Measurements from ENCODE around the gene BAIAP2. TPM values are rescaled to one million over a fixed set of nuclear protein-coding genes. Genes with fewer than 3 reads are reported as not detected.

Gene BAIAP2
- total and polyA plus RNA-seq, 2 of the 13 experiments (the other 11 are each of a cell fraction or from before 2014, with no cell fraction given), result 22.5 to 24.0 TPM

DNA sequence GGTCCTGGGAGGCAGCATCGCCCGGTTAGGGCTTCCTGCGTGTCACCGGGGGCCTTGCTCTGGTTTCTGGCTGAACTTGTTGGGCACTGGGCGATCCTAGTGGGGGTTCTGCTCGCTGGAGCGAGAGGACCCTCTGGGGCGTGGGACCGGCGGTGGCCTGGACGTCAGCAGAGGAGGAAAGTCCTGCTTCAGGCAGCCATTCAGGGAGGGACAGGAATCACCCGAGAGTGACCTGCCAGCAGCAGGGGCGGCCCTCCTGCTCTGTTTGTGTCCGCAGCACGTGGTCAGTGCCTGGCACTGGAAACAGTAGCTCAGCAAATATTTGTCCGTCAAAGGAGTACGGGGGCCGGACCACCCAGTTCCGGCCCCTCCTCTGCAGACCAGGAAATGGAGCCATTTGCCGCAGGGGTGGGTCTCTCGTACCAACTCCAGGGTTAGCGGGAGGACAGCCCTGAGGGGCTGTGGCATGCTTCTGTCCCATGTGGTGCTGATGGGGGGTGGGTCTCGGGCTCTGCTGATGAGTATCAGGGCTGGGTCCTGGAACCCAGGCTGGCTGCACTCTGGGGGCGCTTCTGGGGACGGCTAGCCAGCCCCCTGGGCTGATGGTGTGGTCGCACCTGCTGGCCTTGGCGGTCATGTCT is 48.3 kb downstream of the BAIAP2 start (continued):
- TF ChIP-seq CREM (IDR thresholded peaks at IDR 0.05) (no peak; the same call in 1 of the 2 replicates), CREM (CRISPR knock-in tag; IDR thresholded peaks at IDR 0.05) (no peak), NFKB2 (CRISPR knock-in tag; IDR thresholded peaks at IDR 0.05; ENCODE audit: borderline replicate concordance) (peak; percentile 99), PHF8 (CRISPR knock-in tag; IDR thresholded peaks at IDR 0.05) (peak; percentile 50; the same call in 1 of the 2 replicates), ELF4 (CRISPR knock-in tag; IDR thresholded peaks at IDR 0.05; ENCODE audit: borderline replicate concordance) (peak; percentile 84; the same call in 1 of the 2 replicates), U2AF1 (optimal IDR thresholded peaks at IDR 0.05; ENCODE audit: low read depth, low read length) (no peak), TSC22D2 (CRISPR knock-in tag; IDR thresholded peaks at IDR 0.05; ENCODE audit: borderline replicate concordance) (peak; percentile 89; the same call in 1 of the 2 replicates), SP5 (CRISPR knock-in tag; IDR thresholded peaks at IDR 0.05; ENCODE audit: borderline replicate concordance, low read depth) (peak; percentile 97), ZBTB38 (CRISPR knock-in tag; IDR thresholded peaks at IDR 0.05) (peak; percentile 92; the same call in 1 of the 2 replicates), MED8 (CRISPR knock-in tag; IDR thresholded peaks at IDR 0.05; ENCODE audit: insufficient replicate concordance) (peak; percentile 77), AHR (CRISPR knock-in tag; IDR thresholded peaks at IDR 0.05) (peak; percentile 88; the same call in 1 of the 2 replicates), ZNF280B (CRISPR knock-in tag; IDR thresholded peaks at IDR 0.05; ENCODE audit: borderline replicate concordance) (peak; percentile 47; the same call in 1 of the 2 replicates), ZMYM3 (CRISPR knock-in tag; IDR thresholded peaks at IDR 0.05) (no peak; the same call in 1 of the 2 replicates), SRSF4 (IDR thresholded peaks at IDR 0.05; ENCODE audit: low read depth, low read length, poor library complexity, severe bottlenecking) (no peak), DPF2 (CRISPR knock-in tag; IDR thresholded peaks at IDR 0.05; ENCODE audit: borderline replicate concordance, low read depth) (peak; percentile 25; the same call in 1 of the 2 replicates), HDAC2 (CRISPR knock-in tag; IDR thresholded peaks at IDR 0.05) (peak; percentile 98), RAD21 (CRISPR knock-in tag; IDR thresholded peaks at IDR 0.05) (peak; percentile 43; the same call in 1 of the 2 replicates)
- TF ChIP-seq, protein P1, sequence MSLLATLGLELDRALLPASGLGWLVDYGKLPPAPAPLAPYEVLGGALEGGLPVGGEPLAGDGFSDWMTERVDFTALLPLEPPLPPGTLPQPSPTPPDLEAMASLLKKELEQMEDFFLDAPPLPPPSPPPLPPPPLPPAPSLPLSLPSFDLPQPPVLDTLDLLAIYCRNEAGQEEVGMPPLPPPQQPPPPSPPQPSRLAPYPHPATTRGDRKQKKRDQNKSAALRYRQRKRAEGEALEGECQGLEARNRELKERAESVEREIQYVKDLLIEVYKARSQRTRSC (CRISPR knock-in tag; IDR thresholded peaks at IDR 0.05; ENCODE audit: low read depth), result no peak; the same call in 1 of the 2 replicates
- TF ChIP-seq, protein P2, sequence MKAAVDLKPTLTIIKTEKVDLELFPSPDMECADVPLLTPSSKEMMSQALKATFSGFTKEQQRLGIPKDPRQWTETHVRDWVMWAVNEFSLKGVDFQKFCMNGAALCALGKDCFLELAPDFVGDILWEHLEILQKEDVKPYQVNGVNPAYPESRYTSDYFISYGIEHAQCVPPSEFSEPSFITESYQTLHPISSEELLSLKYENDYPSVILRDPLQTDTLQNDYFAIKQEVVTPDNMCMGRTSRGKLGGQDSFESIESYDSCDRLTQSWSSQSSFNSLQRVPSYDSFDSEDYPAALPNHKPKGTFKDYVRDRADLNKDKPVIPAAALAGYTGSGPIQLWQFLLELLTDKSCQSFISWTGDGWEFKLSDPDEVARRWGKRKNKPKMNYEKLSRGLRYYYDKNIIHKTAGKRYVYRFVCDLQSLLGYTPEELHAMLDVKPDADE (CRISPR knock-in tag; IDR thresholded peaks at IDR 0.05), result peak; percentile 82; the same call in 1 of the 2 replicates
- TF ChIP-seq, protein P3, sequence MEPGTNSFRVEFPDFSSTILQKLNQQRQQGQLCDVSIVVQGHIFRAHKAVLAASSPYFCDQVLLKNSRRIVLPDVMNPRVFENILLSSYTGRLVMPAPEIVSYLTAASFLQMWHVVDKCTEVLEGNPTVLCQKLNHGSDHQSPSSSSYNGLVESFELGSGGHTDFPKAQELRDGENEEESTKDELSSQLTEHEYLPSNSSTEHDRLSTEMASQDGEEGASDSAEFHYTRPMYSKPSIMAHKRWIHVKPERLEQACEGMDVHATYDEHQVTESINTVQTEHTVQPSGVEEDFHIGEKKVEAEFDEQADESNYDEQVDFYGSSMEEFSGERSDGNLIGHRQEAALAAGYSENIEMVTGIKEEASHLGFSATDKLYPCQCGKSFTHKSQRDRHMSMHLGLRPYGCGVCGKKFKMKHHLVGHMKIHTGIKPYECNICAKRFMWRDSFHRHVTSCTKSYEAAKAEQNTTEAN (CRISPR knock-in tag; conservative IDR thresholded peaks at IDR 0.05), result peak; percentile 94
